BLaER1 treated with 17β-estradiol and CSF1 and Interleukin-3, amounts not matched to agents 10 nM and 100 nM (cell line): Measurements from ENCODE around the gene COX6A2.

ENCODE experiments used
- H3K27ac ChIP-seq, 11 experiments: shearing (Covaris generic); formaldehyde crosslinking; 2 replicates each; pipeline ENCODE4 v1.8.1; 2022
- H3K27me3 ChIP-seq, 11 experiments: shearing (Covaris generic); formaldehyde crosslinking; 2 replicates each; pipeline ENCODE4 v1.8.1; 2022
- H3K36me3 ChIP-seq, 11 experiments: shearing (Covaris generic); formaldehyde crosslinking; 2 replicates each; pipeline ENCODE4 v1.8.1; 2022
- H3K4me1 ChIP-seq, 10 experiments: shearing (Covaris generic); formaldehyde crosslinking; 2 replicates each; pipeline ENCODE4 v1.8.1; 2022
- H3K4me2 ChIP-seq, 11 experiments: shearing (Covaris generic); formaldehyde crosslinking; 2 replicates each; pipeline ENCODE4 v1.8.1; 2022
- H3K4me3 ChIP-seq, 10 experiments: shearing (Covaris generic); formaldehyde crosslinking; 2 replicates each; pipeline ENCODE4 v1.8.1; 2022
- H3K9ac ChIP-seq, 11 experiments: shearing (Covaris generic); formaldehyde crosslinking; 2 replicates each; pipeline ENCODE4 v1.8.1; 2022
- H3K9me3 ChIP-seq, 11 experiments: shearing (Covaris generic); formaldehyde crosslinking; replicated peaks in 1 of 11; 2 replicates each; pipeline ENCODE4 v1.8.1; 2022
- H4K20me1 ChIP-seq, 11 experiments: shearing (Covaris generic); formaldehyde crosslinking; 2 replicates each; pipeline ENCODE4 v1.8.1; 2022
- Cebpa-rat ChIP-seq, 11 experiments: shearing (Covaris generic); IDR thresholded peaks; 2 replicates each; pipeline ENCODE4 v1.8.1; 2022

The COX6A2 gene

DNA sequence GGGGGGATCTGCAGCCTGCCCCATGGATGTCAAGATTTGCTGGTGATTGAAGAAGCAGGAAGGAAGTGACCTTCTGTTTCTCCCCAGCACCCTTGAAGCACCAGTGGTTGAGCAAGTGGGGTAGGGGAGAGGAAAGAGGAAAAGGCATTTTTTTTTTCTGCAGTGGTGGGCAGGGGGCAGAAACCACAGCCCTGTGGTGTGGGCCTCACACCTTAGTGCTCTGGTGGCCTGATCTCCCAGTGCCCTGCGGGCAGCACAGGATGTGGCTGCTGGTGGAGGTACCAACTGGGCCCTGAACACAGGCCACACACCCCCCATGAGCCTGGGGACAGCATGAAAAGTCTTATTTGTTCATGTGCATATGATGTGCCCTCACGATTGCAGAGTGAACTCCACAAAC lies 28.0 kb downstream of the COX6A2 start:
- Histone ChIP-seq H4K20me1 (no peaks in the 10 kb centered on the region), H3K9me3 (peaks cover 10 to 26% (median 17%) of the 10 kb centered on the region in 11 experiments), H3K27me3 (no peaks in the 10 kb centered on the region), H3K36me3 (peaks cover 0 to 6% (median 0%) of the 10 kb centered on the region in 11 experiments; a peak in 1 of 22 replicates), H3K4me2 (peak overlapping the region; percentile 58 to 89 (median 78)), H3K4me3 (peak overlapping the region in 5 of 10 experiments; percentile 4 to 33 (median 13); a peak in 7 of 20 replicates), H3K27ac (peak overlapping the region in 10 of 11 experiments; percentile 8 to 78 (median 60); a peak in 17 of 22 replicates), H3K4me1 (peaks cover 66 to 89% (median 80%) of the 10 kb centered on the region in 10 experiments), H3K9ac (peak overlapping the region in 4 of 11 experiments; percentile 14 to 52 (median 17); a peak in 5 of 22 replicates)
- TF ChIP-seq Cebpa-rat (IDR thresholded peaks at IDR 0.05), result peak in 4 of 11 experiments; percentile 20 to 63 (median 28); a peak in 3 of 22 replicates

DNA sequence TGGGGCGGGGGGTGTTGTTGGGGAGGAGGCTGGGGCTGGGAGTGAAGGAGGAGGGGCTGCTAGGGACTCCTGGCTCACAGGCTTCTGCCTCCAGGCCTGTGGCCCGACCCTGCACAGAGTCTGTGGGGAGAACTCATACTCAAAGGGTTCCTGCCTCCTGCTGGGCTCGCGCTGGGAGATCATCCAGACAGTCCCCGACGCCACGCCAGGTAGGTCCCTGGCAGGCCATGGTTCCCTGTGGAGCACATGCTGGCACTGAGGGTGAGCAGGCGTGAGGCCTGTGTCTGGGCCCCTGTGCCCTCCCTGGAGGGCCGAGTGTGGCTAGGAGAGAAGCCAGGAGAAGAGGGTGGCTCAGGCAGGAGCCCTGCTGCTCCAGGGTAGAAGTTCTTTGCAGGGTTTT lies 30.5 kb downstream of the COX6A2 start:
- peak overlapping the region in 4 of 11 experiments; percentile 7 to 89 (median 52); a peak in 5 of 22 replicates for H3K4me2 ChIP-seq
- H3K27ac ChIP-seq, result peak overlapping the region in 1 of 11 experiments; percentile 24; a peak in 3 of 22 replicates
- H3K36me3 ChIP-seq, result peaks cover 0 to 6% (median 0%) of the 10 kb centered on the region in 11 experiments; a peak in 1 of 22 replicates
- no peak for TF ChIP-seq Cebpa-rat (IDR thresholded peaks at IDR 0.05)
- H3K4me1 ChIP-seq, result peaks cover 66 to 94% (median 80%) of the 10 kb centered on the region in 10 experiments
- no peaks in the 10 kb centered on the region for H4K20me1 ChIP-seq
- H3K4me3 ChIP-seq, result no peak overlapping the region
- H3K9me3 ChIP-seq, result peaks cover 10 to 26% (median 17%) of the 10 kb centered on the region in 11 experiments
- no peak overlapping the region for H3K9ac ChIP-seq
- no peaks in the 10 kb centered on the region for H3K27me3 ChIP-seq

DNA sequence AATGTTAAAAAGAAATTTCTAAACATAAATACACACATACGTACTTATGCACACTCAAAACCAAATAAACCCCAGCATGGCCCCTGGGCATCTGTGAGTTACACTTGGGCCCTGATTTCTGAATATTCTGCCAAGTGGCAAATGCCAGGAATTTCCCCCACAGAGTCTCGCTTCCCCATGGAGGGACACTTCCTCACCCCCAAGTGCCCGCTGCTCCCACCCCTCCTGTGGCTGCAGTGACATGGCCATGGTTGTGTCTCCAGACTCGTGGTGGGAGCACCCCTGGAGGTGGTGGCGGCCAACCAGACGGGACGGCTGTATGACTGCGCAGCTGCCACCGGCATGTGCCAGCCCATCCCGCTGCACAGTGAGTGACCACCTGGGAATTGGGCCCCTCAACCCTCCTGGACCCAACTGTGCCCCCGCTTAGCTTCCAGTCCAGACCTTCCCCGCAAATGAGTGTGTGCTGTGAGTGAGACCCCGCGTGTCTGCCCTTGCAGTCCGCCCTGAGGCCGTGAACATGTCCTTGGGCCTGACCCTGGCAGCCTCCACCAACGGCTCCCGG lies 31.0 kb downstream of the COX6A2 start:
- H3K27ac ChIP-seq, result no peak overlapping the region
- TF ChIP-seq Cebpa-rat (IDR thresholded peaks at IDR 0.05), result no peak
- H3K4me3 ChIP-seq, result no peak overlapping the region
- peaks cover 67 to 91% (median 81%) of the 10 kb centered on the region in 10 experiments for H3K4me1 ChIP-seq
- H3K27me3 ChIP-seq, result no peaks in the 10 kb centered on the region
- no peaks in the 10 kb centered on the region for H4K20me1 ChIP-seq
- peak overlapping the region in 5 of 11 experiments; percentile 32 to 77 (median 71); a peak in 9 of 22 replicates for H3K4me2 ChIP-seq
- H3K9ac ChIP-seq, result no peak overlapping the region
- H3K36me3 ChIP-seq, result peaks cover 0 to 6% (median 0%) of the 10 kb centered on the region in 11 experiments; a peak in 1 of 22 replicates
- peaks cover 10 to 26% (median 17%) of the 10 kb centered on the region in 11 experiments for H3K9me3 ChIP-seq

DNA sequence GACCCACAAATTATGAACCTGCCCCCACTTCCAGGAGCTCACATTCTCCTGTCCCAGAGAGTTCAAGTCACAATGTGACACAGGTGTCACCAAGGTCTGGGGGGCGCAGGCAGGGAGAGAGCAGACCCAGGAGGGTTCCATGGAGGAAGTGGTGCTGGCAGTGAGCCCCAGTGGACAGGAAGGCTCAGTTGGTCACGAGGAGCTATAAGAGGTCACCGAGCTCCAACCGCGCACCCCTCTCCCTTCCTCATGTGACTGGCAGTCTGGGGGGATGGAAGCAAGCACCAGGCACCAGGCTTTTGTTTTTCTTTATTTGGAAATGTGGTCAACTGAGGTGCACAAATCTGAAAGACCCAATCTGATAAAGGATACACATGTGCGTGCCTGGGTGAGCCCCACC lies 32.5 kb downstream of the COX6A2 start:
- Histone ChIP-seq H3K4me2 (peak overlapping the region; percentile 60 to 77 (median 71)), H3K9ac (peak overlapping the region in 2 of 11 experiments; percentile 2 to 29; a peak in 2 of 22 replicates), H3K9me3 (peaks cover 10 to 26% (median 17%) of the 10 kb centered on the region in 11 experiments), H3K4me1 (peaks cover 57 to 87% (median 70%) of the 10 kb centered on the region in 10 experiments), H3K4me3 (no peak overlapping the region), H3K27me3 (no peaks in the 10 kb centered on the region), H3K36me3 (peaks cover 0 to 6% (median 0%) of the 10 kb centered on the region in 11 experiments; a peak in 1 of 22 replicates), H4K20me1 (no peaks in the 10 kb centered on the region), H3K27ac (peak overlapping the region in 4 of 11 experiments; percentile 10 to 41 (median 35); a peak in 4 of 22 replicates)
- TF ChIP-seq Cebpa-rat (IDR thresholded peaks at IDR 0.05), result no peak

DNA sequence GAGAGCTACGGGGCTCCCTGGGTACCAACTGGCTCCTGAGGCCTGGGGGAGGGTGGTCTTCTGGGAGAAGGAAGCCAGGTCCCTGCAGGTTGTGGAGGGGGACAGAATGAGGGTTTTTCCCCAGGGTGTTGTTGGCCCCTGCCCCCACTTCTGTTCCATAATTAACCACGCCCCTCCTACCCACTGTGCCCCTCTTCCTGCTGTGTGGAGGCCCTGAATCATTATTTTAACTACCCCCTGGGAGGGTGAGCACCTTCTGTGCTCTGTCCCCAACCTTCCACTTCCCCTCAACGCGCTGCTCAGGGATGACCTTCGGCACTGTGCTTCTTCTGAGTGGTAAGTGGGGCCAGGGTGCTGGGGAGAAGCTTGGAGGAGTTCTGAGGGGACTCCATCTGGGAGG lies 35.1 kb downstream of the COX6A2 start, which contains the start of gene ITGAD:
TSS of gene ITGAD (plus strand) at position 280 of the 400 bp plus-strand sequence. CDS start at position 306, 26 bp downstream.
- H3K9ac ChIP-seq, result peak within 1 kb of the TSS in 3 of 11 experiments; percentile 21 to 37 (median 27); a peak in 3 of 22 replicates
- peak within 1 kb of the TSS; percentile 54 to 81 (median 70) for H3K4me2 ChIP-seq
- TF ChIP-seq Cebpa-rat (IDR thresholded peaks at IDR 0.05), result no peak

DNA sequence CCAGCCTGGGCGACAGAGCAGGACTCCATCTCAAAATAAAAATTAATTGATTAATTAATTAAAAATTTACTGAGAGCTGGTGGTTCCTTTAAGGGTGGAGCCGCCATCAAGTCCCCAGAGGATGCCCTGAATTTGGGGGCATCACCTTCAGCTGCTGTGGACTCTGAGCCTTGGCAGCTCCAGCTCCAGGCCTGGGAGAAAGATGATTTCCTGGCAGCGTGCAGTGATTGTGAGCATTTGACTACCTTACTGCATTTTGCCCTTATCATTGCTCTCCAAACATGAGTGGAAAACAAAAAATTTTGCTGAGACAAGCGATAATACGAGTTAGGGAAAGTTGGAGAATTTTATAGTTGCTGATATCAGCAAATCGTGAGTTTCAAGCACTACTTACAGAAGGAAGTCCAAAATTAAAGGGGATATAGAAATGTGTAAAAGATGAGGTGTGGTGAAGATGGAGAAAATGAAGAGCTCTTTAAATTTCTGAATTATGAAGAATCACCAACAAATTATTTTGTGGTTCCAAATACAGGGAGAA lies 37.6 kb downstream of the COX6A2 start:
- Histone ChIP-seq H3K4me2 (peak overlapping the region in 3 of 11 experiments; percentile 53 to 80 (median 68); a peak in 6 of 22 replicates), H3K27ac (no peak overlapping the region; a peak in 1 of 22 replicates), H3K27me3 (no peaks in the 10 kb centered on the region), H3K4me3 (no peak overlapping the region), H3K9me3 (no peaks in the 10 kb centered on the region), H3K4me1 (peaks cover 19 to 55% (median 28%) of the 10 kb centered on the region in 10 experiments), H4K20me1 (no peaks in the 10 kb centered on the region), H3K9ac (no peak overlapping the region), H3K36me3 (no peaks in the 10 kb centered on the region)
- TF ChIP-seq Cebpa-rat (IDR thresholded peaks at IDR 0.05), result no peak

More for the DNA sequence above, 35.1 kb downstream of the COX6A2 start, which contains the start of gene ITGAD:
- no peaks in the 10 kb centered on the region for H3K36me3 ChIP-seq
- H3K9me3 ChIP-seq, result peaks cover 0 to 4% (median 0%) of the 10 kb centered on the region in 11 experiments; a peak in 3 of 22 replicates
- no peaks in the 10 kb centered on the region for H3K27me3 ChIP-seq
- H3K27ac ChIP-seq, result peak within 1 kb of the TSS in 4 of 11 experiments; percentile 2 to 30 (median 20); a peak in 4 of 22 replicates
- H3K4me3 ChIP-seq, result no peak within 1 kb of the TSS
- peaks cover 34 to 71% (median 44%) of the 10 kb centered on the region in 10 experiments for H3K4me1 ChIP-seq
- H4K20me1 ChIP-seq, result no peaks in the 10 kb centered on the region

DNA sequence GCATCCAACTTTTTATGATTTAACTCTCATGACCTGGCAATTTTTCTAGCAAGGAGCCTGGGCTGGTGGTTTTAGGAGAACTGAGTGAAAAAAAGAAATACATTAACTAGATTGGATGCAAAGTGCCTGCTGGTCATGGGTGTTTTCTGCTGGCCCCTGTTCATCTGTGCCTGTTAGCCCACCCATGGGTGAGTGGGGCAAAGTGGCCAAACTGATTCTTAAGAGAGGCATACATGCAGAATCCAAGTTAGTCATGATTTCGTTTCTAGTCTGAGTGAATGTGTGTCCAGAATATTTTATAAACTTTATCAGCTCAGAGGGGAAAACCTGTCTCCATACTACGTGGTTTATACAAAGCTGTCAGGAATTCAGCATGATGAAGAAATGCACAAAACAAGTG lies 39.6 kb downstream of the COX6A2 start:
- no peak overlapping the region for H3K27ac ChIP-seq
- no peaks in the 10 kb centered on the region for H3K9me3 ChIP-seq
- no peak overlapping the region for H3K4me2 ChIP-seq
- H3K9ac ChIP-seq, result no peak overlapping the region
- no peak for TF ChIP-seq Cebpa-rat (IDR thresholded peaks at IDR 0.05)
- H3K4me3 ChIP-seq, result no peak overlapping the region
- H3K4me1 ChIP-seq, result peaks cover 11 to 36% (median 14%) of the 10 kb centered on the region in 10 experiments
- H3K36me3 ChIP-seq, result peaks cover 0 to 2% (median 0%) of the 10 kb centered on the region in 11 experiments; a peak in 3 of 22 replicates
- no peaks in the 10 kb centered on the region for H4K20me1 ChIP-seq
- no peaks in the 10 kb centered on the region for H3K27me3 ChIP-seq

DNA sequence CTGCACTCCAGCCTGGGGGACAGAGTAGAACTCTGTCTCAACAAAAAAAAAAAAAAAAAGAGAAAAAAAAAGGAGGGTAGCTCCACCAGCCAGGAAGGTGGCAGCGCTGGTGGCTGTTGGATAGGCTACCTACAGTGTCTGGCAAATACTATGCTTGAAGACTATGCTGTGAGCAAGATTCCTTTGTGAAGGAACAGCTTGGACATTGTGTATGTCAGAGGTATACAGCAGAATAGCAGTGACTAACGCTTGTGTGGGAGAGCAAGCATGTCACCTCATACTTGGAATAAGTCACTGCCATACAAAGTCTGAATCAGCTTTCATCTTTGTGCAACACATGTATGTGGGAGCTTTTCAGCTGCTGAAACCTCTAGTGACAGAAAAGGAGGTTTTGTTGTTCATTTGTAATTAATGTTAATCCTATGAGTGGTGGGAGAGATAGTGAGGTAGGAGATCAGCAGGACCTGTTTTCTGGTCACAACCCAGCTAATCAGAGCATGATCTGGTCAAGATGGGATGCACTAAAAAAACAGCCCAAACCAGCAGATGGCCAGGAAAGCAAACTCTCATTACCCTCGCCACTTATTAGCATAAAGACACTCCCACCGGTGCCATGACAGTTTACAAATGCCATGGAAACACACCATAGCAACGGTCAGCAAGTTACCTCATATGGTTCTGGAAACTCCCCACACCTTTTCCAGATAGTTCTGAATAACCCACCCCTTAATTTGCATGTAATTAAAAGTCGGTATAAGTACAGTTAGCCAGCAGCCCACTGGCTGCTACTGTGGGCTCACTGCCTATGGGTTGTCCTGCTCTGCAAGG lies 41.8 kb downstream of the COX6A2 start:
- H3K27ac ChIP-seq, result no peak overlapping the region
- no peak overlapping the region for H3K4me2 ChIP-seq
- no peak overlapping the region for H3K4me3 ChIP-seq
- peaks cover 0 to 21% (median 0%) of the 10 kb centered on the region in 11 experiments; a peak in 6 of 22 replicates for H3K36me3 ChIP-seq
- H3K27me3 ChIP-seq, result no peaks in the 10 kb centered on the region
- no peaks in the 10 kb centered on the region for H3K9me3 ChIP-seq
- peaks cover 0 to 34% (median 12%) of the 10 kb centered on the region in 10 experiments; a peak in 14 of 20 replicates for H3K4me1 ChIP-seq
- no peak for TF ChIP-seq Cebpa-rat (IDR thresholded peaks at IDR 0.05)
- no peak overlapping the region for H3K9ac ChIP-seq
- H4K20me1 ChIP-seq, result peaks cover 0 to 16% (median 0%) of the 10 kb centered on the region in 11 experiments; a peak in 2 of 22 replicates
